Islet of Langerhans (tissue), 1 donor: ENCODE data around the gene TRPM2.
"Not testable (repeated sequence)": the region's sequence is repeated elsewhere in the genome, so short reads cannot be mapped to it uniquely, and the experiment has no call there.

ENCODE experiments used
- FAIRE-seq: peaks from one replicate; lab custom pipeline; 2011; peaks lifted over from hg19 to GRCh38; lab: Jason Lieb, UNC

Gene TRPM2

DNA sequence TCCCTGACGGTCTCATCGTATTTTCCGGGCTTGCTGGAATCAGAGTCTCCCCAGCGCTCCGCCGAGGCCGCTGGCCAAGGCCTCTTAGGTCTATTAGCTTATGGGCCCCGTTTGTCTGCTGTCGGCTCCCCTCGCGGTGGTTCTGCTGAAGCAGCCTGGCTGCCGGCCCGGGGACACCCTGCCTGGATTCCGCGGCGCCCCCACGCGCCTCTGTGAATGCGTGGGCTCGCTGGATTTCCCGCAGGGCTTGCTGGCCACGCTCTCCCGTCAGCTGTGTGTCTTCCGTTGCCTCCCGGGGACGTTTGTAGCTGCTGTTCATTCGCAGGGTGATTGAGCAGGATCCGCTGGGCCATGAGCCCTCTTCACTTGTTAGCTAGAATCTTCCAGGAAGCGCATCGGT lies 110.3 kb downstream of the TRPM2 start:
- FAIRE-seq = no peak

DNA sequence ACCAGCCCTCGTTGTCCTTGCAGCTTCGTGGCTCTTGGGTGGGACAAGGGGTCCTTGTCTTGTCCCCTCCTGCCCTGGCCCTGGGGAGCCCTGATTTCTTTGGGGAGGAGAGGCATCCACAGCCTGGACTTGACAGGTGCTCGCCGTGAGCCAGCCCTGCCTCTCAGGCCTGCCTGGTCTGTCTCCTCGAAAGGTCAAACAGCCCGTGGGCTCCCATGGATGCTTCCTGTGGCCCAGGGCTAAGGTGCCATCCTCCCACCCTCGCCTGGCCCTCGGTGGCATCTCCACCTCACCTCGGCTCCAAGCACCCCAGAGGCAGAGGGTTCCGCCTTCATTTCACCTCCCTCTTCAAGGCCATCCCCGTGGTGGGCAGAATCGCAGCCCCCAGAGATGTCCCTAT lies 110.9 kb downstream of the TRPM2 start:
- no peak for FAIRE-seq

DNA sequence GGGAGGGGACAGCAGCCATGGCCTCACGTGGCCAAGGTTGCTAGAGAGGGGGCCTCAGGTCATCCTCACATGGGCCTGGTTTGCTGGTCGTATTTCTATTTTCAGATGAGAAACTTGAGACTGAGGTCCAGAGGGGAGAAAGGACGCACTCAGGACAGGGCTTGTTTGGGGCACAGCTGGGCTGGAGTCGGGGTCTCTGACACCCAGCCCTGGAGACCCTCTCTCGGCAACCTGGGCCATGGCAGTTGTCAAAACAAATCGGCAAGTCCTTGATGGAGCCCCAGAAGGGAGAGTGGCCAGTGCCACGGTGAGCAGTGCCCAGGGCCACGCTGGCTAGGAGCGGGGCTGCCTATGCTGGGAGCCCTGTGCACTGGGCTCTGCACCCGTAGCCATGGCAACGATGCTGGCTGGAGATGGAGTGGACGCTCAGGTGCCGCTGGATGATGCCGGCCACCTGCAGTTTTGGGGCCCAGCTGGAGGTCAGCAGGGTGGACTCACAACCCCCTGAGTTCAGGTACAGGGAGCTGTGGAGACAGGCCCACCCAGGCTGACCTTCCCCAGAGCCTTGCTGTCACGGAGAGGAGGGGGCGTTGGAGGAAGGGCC lies 113.0 kb downstream of the TRPM2 start:
- no peak for FAIRE-seq

DNA sequence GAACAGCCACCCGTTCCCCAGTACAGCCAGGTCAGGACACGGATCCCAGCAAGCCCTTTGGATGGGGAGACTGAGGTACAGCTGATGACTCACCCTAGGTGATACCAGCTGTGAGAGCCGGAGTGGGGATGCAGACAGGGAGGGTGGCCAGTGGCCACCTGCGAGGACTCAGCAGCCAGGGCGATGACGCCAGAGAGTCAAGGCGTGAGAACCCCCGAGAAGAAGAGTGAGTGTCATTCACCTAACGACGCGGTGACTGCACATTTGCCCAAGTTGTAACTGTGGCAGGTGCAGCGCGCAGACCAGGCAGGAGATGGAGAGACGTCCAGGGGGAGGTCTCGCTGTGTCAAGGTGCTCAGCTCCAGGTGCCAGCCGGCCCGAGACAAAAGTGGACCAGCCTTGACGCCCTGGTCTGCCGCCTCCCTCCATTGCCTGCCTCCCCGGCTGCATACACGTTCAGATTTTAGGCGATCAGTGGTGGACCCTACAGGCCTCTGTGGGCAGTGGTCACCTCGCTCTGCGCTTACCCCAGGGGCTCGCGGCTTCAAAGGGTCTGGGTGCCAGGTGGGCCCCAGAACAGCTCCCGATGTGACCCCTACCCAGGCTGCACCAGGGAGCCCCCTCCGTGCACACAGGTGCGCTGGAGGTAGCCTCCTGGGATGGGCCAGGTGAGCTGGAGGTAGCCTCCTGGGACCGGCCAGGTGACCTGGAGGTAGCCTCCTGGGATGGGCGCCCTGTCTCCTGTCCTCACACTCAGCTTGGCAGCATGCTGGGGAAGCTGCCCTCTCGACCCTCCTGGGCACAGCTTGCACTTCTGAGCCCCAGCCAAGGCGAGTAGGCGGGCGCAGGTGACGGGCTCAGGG lies 113.8 kb downstream of the TRPM2 start:
- FAIRE-seq = no peak

DNA sequence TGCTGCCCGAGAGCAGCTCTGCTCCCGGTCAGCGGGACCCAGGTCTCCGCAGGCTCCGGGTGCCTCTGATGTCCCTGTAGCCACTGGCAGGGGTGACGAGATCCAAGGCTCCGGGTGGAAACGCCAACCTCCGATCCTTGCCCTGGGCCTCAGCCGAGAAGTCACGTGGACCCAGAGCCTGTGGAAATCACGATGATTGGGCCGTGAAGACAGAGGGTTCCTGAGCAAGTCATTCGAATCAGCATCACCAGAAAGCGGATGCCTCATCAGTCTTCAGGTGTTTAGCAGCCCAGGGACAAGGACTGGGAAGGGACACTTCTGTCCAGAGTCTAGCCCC lies 114.4 kb downstream of the TRPM2 start:
- FAIRE-seq = no peak

DNA sequence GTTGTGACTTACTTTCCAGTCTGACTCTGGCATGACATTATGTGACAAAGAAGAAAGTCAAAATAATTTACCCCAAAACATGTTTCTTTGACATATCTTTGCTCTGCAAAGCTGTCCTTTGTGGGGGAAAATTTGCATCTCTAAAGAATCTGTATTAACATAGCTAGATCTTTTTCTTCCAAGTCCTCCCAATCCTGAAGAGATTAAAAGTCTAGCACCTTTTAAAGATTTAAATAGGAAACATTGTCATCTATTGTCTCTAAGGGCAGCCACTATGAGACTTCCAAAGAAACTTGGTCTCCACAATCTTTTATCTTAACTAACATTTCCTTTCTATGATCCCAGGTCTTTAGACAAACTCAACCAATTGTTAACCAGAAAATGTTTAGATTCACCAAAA lies 117.9 kb downstream of the TRPM2 start:
- no peak for FAIRE-seq

DNA sequence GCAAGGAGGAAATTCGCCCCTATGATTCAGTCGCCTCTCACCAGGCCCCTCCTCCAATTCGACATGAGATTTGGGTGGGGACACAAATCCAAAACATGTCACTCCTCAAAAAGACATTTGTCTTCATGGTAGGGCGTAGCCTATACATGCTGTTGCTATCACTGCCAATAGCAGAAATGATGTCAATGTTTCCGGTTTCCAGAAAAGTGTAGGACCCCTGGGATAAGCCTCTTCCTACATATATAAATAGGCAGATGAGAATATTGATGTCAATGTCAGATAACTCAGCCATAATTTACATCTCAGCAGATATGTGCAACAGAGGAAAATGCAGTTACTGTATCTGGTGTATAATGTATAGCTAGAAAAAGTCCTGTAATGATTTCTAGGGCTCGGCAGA lies 118.6 kb downstream of the TRPM2 start:
- FAIRE-seq = no peak

DNA sequence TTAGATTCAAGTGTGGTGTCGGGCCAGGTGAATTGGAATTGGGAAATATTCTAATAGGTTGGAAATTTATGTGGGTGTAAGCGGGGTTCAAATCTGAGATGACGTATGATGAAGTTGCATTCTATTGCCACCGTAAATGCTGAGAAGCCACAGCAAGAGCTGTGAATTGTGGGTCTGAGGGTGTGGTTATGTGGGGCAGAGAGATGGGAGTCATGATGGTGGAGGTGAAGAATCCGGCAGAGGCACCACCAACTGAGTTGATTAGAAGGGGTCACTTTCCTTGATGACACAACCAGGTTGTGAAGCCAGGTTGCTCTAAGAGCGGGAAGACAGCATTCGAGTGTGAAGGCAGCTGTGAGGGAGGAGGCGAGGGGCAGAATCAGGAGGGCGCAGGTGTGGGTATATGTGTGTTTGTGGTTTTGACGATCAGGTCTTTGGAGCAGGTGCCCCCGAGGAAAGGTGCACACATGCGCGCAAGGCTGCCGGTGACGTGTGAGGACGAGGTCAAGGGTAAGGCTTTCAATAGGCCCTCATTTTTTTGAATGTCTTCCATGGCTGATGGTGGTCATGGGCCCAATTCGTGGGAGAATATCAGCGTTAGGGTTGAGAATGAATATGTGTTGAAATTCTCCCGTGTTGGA lies 120.6 kb downstream of the TRPM2 start:
- no peak for FAIRE-seq

DNA sequence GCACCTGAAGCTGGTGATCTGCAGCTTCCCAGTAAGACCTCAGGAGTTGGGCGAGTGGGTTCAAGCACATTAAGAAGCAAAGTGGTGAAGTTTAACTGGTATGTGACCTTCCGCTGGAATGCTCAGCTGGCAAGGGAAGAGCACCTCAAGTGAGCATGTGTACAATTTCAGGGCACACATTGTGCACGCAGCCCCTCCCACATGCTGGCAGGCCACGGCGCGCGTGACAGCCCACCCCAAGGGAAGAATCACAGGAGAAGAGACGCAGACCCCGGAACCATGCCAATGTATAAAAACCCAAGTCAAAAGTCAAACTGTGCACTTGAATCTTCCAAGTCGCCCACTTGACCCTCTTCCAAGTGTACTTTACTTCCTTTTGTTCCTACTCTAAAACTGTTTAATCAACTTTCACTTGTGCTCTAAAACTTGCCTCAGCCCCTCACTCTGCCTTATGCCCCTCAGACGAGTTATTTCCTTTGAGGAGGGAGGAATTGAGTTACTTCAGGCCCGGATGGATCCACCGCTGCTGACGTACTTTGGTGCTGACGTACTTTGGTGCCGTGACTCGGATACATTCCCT lies 121.9 kb downstream of the TRPM2 start:
- FAIRE-seq = no peak

DNA sequence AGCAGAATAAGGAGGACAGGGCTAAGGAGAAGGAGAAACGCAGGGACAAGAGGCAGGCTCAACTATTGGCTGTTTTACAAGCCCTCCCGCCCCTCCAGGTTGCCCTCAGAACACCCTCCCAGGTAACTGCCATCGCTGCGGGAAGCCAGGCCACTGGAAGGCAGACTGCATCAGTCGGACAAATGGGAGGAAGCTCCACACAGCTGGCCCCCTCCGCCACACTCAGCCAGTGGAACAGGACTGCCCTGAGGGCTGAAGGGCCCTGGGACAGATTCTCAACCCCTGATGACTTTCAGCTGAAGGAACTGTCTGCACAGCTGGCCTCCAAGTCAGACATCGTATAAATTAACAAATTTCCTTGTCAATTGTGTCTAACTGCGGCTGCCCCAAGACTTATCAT lies 123.7 kb downstream of the TRPM2 start:
- FAIRE-seq = no peak

DNA sequence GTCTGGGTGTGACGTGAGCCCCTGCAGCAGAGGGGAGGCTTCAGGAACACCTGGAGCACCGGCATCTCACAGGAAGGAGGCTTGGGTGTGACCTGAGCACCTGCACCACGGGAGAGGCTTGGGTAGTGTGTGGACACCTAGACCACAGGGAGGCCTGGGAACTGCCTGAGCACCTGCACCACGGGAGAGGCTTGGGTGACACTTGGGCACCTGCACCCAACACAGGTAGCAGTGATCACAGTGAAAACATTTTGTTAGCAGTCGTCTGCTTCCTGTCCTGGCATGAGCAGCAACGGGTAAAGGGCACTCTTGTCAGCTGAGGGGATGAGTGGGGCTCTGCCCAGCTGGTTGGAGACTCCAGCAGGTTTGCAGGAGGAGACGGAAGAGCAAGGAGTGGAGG lies 124.3 kb downstream of the TRPM2 start:
- no peak for FAIRE-seq

DNA sequence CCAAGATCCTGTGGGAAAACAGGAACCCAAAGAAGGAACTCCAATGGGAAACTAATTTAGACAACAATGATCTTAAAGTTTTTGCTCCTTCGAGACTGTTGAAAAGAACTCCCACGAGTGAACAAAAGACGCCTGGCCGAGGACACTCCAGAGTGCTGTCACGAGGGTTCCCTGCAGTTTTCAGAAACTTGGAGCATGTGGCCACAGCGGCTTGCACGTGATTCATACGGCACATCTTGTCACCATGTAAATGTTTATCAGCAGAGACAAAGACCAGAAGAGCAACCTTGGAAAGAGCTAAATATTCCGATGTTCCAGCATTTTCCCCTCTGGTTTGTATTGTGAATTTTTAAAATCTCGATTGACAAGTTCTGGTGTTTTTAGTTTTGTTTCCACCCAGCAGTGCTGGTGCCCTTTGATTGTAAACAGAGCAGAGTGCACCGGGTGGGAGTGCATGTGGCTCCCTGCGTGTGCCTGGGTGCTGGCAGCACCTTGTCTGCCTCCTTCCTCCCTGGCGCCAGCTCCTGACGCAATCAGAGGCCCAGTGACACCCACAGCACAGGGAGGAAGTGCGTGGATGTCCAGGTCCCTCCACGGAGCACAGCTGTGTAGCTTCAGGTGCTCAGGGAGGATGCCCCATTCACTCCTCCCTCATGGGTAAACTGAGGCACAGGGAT lies 124.8 kb downstream of the TRPM2 start:
- no peak for FAIRE-seq

DNA sequence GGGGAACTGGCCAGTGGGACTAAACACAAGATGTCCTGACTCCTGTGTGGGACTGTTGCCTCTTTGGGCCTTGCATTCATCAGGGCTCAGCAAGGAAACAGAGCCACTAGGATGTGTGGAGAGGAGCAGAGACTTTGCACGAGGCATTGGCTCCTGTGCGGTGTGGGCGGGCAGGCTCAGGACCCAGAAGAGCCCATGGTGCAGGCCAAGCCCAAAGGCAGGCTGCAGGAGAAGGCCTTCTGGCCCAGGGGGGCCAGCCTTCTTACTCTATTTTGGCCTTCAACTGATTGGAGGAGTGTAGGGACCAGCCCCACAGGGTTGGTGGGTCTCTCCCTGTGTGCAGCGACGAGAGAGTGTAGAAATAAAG lies 125.4 kb downstream of the TRPM2 start:
- FAIRE-seq = no peak

DNA sequence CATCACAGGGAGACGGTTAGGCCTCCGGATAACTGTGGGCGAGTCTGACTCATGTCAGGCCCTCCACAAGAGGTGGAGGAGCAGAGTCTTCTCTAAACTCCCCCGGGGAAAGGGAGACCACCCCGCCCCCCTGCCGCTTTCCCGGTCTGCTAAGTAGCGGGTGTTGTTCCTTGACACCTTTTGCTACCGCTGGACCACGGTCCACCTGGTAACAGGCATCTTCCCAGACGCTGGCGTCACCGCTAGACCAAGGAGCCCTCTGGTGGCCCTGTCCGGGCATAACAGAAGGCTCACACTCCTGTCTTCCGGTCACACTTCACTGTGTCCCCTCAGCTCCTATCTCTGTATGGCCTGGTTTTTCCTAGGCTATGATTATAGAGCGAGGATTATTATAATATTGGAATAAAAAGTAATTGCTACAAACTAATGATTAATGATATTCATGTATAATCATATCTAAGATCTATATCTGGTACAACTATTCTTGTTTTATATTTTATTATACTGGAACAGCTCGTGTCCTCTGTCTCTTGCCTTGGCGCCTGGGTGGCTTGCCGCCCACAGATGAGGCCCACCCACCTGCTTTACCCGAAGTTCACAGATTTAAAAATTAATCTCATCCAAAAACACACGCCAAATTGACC lies 126.3 kb downstream of the TRPM2 start:
- not testable (repeated sequence) for FAIRE-seq

DNA sequence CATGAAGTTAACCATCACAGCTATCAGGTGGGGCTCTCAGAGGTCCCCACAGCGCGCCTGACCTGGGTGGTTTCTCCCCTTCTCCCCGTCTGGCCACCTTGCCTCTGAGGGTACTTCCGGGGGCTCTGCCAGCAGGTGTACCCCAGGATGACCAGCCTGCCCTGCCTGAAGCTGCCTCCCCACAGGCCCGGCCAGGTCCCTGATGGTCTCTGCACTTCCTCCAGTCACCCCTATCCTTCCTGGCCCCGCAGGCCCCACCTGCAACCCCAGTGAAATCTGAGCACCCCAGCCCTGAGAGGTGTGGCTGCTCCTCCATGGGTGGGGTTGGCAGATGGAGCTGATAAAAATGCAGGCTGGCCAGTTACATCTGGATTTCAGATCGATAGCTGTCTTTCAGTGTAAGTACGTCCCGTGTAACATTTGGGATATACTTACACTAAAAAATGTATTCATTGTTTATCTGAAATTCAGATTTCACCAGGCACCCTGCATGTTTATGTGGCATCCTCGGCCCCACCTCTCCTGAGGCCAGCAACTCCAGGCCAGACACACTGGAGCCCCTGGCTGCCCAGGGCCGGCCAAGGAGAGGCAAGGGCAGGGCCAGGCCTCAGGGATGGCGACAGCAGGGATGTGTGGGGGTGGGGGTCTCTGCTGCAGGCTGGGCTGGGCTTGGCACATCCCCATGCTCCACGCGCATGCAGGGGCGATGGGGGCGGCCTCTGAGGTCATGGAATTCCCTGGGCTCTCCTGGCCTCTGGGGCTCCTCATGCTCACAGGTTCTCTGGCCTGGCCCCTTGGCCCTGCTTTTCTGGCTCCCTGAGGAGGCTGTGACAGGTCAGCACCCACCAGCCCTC lies 127.0 kb downstream of the TRPM2 start:
- no peak for FAIRE-seq

DNA sequence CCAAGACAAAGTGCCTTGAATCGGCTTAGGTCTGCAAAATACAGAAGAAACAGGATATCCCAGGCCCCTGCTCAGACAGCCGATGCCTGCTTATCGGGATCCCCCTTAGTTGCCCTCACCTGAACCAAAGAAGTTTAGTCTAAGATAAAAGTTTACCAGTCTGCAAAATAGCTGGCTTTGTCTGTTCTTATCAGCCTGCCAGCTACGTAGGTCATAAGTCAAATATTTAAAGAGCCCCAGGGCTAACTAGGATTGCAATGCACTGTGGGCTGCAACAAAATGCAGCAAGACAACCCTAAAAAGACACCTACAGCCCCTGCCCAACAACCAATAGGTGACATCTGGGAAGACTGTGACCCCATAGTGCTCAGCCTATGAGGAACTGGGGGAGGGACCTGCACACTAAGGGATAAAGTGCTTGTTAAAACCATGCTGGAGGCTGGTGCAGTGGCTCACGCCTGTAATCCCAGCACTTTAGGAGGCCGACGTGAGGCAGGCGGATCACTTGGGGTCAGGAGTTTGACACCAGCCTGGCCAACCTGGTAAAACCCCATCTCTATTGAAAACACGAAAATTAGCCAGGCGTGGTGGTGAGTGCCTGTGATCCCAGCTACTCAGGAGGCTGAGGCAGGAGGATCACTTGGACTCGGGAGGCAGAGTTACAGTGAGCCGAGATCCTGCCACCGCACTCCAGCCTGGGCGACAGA lies 129.3 kb downstream of the TRPM2 start:
- no peak for FAIRE-seq

DNA sequence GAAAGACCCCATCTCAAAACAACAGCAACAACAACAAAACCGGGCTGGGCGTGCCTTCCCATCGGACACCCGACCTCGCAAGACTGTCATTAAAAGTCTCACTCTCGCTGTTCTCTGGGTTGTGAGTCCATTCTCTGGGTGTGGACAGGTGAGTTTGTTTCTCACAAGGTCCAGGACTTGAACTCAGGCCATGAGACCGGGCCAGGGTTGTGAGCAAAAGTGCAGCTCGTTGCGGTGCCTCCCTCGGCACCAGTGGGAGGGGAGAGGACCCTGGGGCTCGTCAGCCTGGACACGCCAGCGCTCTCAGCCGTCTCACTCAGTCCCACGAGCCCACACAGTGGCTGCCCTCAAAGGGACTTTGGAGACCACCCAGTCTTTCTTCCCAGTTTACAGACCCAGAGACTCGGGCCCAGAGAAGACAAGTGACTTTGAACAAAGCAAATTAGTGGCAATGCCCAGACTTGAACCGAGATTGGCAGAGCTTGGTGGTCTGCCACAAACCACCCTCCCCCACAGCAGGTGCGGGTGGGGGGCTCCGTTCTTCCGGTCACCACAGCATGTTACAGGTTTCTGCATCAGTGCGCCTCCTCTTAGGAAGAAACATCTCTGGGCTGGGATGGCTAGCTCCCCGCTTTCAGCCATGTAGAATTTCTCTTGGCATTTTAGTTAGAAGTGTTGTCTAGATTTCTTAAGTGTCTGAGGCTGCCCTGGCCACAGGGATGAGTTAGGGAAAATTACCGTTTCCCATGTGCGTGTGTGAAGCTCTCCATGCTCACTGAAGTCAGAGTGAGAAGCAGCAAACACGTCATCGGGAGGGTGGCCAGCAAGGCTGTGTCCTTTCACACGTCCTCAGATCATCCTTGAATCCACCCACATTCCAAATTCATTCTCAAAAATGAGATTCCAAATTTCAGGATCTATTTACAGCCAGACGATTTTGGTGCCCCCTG lies 130.1 kb downstream of the TRPM2 start:
- no peak for FAIRE-seq

DNA sequence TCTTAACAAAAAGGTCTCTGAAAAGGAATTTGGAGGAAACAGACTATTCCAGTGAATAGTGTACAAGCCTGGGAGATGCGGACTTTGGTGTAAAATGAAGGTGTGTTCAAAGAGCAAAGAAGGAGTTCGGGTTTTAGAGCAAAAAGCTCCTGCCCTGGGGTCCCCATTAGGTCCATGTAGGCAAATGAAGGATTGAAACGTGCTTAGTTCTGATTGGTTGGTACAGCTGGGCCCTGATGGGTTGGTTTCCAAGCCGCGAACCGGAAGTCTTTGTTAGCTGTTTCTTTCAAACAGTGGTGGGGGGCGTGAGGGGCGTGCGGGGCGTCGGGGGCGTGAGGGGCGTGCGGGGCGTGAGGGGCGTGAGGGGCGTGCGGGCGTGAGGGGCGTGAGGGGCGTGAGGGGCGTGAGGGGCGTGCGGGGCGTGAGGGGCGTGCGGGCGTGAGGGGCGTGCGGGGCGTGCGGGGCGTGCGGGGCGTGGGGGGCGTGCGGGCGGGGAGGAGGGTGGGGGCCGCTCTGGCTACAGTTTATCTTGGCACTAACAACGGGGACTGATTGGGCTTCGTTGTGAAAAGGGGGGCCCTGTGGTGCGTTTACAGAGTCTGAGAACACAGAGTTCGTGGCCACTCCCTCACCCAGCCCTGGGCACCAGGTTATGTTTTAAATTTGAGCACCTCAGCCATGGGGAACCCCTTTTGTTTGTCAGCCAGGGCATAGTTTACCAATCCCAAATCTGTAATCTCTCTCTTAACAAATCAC lies 131.3 kb downstream of the TRPM2 start:
- no peak for FAIRE-seq
